ENCODE data around the gene ARFIP2. TPM values are rescaled to one million over a fixed set of nuclear protein-coding genes. Genes with fewer than 3 reads are reported as not detected.

The ARFIP2 gene
- polyA plus RNA-seq, 1 of the 3 experiments (the other 2 are of a cell fraction): 128 TPM

GRCh38 chr11:6505577-6506240 lies 24.6 kb upstream of the ARFIP2 start (continued):
- TF ChIP-seq CHD2 (IDR thresholded peaks at IDR 0.05; ENCODE audit: low read length, partially characterized antibody) (no peak), POLR2AphosphoS5 (IDR thresholded peaks at IDR 0.05; ENCODE audit: low read depth, low read length) (no peak)

DNA sequence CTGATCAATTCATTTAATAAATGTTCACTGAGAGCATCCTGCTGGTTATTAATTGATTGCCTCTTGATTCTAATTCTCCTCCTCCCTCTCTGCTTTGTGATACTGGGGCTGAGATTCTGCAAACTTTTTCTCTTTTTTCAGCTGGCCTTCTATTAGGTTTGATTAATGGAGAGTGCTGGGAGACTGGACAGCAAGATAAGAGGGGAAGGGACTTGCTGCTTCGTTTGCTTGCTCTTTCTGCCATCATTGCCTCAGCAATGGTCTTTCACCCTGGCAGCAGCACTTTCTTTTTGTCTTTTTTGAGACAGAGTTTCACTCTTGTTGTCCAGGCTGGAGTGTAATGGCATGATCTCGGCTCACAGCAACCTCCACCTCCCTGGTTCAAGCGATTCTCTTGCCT lies 23.0 kb upstream of the ARFIP2 start:
- peaks cover 5% of the 10 kb centered on the region for H3F3A ChIP-seq (replicated peaks; ENCODE audit: insufficient read depth)
- no peak overlapping the region for H3K4me3 ChIP-seq (ENCODE audit: low read depth in 2 of 2, low read length in 1 of 2)
- no peak overlapping the region for H3K9ac ChIP-seq
- ChIA-PET POLR2A (no interaction called here), CTCF (interaction anchor here (1.0 to 4.4 kb wide), 10 partner anchors 8 to 255 kb away, joined by 3 to 67 read pairs (median 8); partner anchors contain the start of genes DNHD1, HPX and TRIM3)
- TF ChIP-seq EP300 (IDR thresholded peaks at IDR 0.05; ENCODE audit: borderline replicate concordance in 1 of 2, low read depth in 1 of 2, low read length in 1 of 2) (no peak), NFIC (IDR thresholded peaks at IDR 0.05; ENCODE audit: borderline replicate concordance) (no peak), SMC3 (IDR thresholded peaks at IDR 0.05; ENCODE audit: low read depth, low read length) (no peak), GATA2 (CRISPR knock-in tag; IDR thresholded peaks at IDR 0.05) (no peak), TCF12 (IDR thresholded peaks at IDR 0.05) (no peak), GABPA (IDR thresholded peaks at IDR 0.05; ENCODE audit: low read depth) (no peak), TAF1 (IDR thresholded peaks at IDR 0.05; ENCODE audit: borderline replicate concordance, low read depth, low read length) (no peak), RCOR1 (IDR thresholded peaks at IDR 0.05; ENCODE audit: low read length) (no peak), FOXJ3 (CRISPR knock-in tag; IDR thresholded peaks at IDR 0.05) (no peak), EZH2phosphoT487 (IDR thresholded peaks at IDR 0.05; ENCODE audit: borderline replicate concordance, low read depth) (no peak), USF1 (IDR thresholded peaks at IDR 0.05; ENCODE audit: borderline replicate concordance, low read depth) (no peak), FOSL2 (IDR thresholded peaks at IDR 0.05; ENCODE audit: borderline replicate concordance, low read depth) (no peak), NRF1 (IDR thresholded peaks at IDR 0.05; ENCODE audit: low read depth, low read length) (no peak), YY1 (IDR thresholded peaks at IDR 0.05; ENCODE audit: low read depth) (no peak)
- TF ChIP-seq, protein P1, sequence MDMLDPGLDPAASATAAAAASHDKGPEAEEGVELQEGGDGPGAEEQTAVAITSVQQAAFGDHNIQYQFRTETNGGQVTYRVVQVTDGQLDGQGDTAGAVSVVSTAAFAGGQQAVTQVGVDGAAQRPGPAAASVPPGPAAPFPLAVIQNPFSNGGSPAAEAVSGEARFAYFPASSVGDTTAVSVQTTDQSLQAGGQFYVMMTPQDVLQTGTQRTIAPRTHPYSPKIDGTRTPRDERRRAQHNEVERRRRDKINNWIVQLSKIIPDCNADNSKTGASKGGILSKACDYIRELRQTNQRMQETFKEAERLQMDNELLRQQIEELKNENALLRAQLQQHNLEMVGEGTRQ (IDR thresholded peaks at IDR 0.05; ENCODE audit: borderline replicate concordance, low read depth, low read length): no peak
- TF ChIP-seq, protein P2, sequence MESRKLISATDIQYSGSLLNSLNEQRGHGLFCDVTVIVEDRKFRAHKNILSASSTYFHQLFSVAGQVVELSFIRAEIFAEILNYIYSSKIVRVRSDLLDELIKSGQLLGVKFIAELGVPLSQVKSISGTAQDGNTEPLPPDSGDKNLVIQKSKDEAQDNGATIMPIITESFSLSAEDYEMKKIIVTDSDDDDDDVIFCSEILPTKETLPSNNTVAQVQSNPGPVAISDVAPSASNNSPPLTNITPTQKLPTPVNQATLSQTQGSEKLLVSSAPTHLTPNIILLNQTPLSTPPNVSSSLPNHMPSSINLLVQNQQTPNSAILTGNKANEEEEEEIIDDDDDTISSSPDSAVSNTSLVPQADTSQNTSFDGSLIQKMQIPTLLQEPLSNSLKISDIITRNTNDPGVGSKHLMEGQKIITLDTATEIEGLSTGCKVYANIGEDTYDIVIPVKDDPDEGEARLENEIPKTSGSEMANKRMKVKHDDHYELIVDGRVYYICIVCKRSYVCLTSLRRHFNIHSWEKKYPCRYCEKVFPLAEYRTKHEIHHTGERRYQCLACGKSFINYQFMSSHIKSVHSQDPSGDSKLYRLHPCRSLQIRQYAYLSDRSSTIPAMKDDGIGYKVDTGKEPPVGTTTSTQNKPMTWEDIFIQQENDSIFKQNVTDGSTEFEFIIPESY (IDR thresholded peaks at IDR 0.05; ENCODE audit: borderline replicate concordance, low read depth): no peak
- H3K79me2 ChIP-seq (ENCODE audit: insufficient read depth): no peaks in the 10 kb centered on the region
- no peak overlapping the region for H3K4me2 ChIP-seq
- no peak overlapping the region for H3K27ac ChIP-seq (ENCODE audit: low read depth in 2 of 2, low read length in 1 of 2)
- no peak overlapping the region for H2AFZ ChIP-seq (ENCODE audit: low read depth)
- no peak for DNase-seq
- 80% methylated on average over 3 of the region's 3 CpGs for WGBS (ENCODE audit: low lambda C conversion rate)
- no peaks in the 10 kb centered on the region for H3K9me2 ChIP-seq
- no peaks in the 10 kb centered on the region for H3K9me3 ChIP-seq
- no peaks in the 10 kb centered on the region for H4K20me1 ChIP-seq (ENCODE audit: insufficient read depth)
- H3K36me3 ChIP-seq (replicated peaks in 1 of 2; ENCODE audit: control insufficient read depth in 1 of 2, insufficient read depth in 2 of 2, low read length in 1 of 2): peaks cover 8 to 14% of the 10 kb centered on the region in 2 experiments
- H3K27me3 ChIP-seq (ENCODE audit: insufficient read depth): no peaks in the 10 kb centered on the region
- 0 out of 4 replicates have a peak, but pooled peaks cover 0 to 4% of the 10 kb centered on the region in 2 experiments for H3K4me1 ChIP-seq (ENCODE audit: control insufficient read depth in 1 of 2, insufficient read depth in 2 of 2, low read depth in 1 of 2, low read length in 1 of 2)
